Right ventricle myocardium superior (tissue), 1 donor: Measurements from ENCODE around the gene C1QTNF2. TPM values are rescaled to one million over a fixed set of nuclear protein-coding genes. Genes with fewer than 3 reads are reported as not detected.

Source experiments
- ATAC-seq: fragments of 200-7000 bp; cut with Tn5 transposase; one replicate; pipeline ENCODE4 v1.9.1; 2020; ENCODE audit warnings: mild to moderate bottlenecking; ENCODE audit not compliant: poor library complexity
- DNase-seq: peaks from one replicate; pipeline ENCODE4 v3.0.0-alpha.2; 2020
- intact Hi-C: fragments of 100-400 bp; cut with DNase I; formaldehyde crosslinking; loops from one replicate; pipeline ENCODE4 v1.11.2; 2022
- total RNA-seq: library from RNA; stranded (reverse); fragmentation: NEBNext Ultra II Directional; extraction: Animal tissue kit (Norgen Biotek cat#: 25700); gene quantifications from one replicate; pipeline ENCODE4 v1.2.1, GENCODE V29; 2021
- donor health status: DM: no; HTN: yes; CAD: no; lungs with severe emphysema.

Gene C1QTNF2
- total RNA-seq, 1 donor from 2014 or later, result 1.6 TPM

DNA sequence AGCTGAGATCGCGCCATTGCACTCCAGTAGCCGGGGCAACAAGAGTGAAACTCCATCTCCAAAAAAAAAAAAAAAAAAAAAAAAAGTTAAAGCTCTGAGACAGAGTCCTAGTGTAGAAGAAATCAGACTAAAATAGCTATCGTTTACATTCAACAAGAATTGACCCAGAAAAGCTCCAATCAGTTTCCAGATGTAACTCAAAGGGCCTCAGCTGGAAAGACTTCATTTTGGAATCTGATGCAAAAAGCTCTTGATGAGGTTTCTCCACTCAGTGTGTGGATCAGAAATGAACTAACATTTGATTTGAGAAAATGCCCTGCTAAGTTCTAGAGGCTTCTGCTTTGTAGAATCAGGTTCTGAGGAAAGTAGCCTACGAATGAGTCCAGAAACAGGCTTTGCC, 7.2 kb upstream of the C1QTNF2 start:
- no peak for DNase-seq
- intact Hi-C loops, result no loop called here
- ATAC-seq, result no peak

DNA sequence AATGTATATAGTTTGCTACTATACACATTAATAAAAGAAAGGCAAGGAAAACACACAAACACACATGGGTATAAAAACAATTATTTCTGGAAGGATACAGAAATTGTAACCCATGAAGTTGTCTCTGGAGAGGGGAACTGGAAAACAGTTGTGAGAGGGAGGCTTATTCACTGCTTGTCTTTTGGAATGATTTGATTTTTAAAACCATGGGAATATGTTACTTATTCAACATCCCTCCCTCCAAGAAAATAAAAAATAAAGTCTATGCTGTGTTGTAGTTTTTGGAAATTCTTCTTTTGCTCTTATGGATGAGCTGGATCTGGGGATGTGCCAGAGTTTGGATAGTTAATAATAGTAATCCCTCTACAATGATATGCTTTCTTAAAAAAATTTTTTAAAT, 6.0 kb upstream of the C1QTNF2 start:
- DNase-seq, result no peak
- intact Hi-C loops, result no loop called here
- no peak for ATAC-seq

GRCh38 chr5:160375701-160376100, 5.3 kb upstream of the C1QTNF2 start:
- intact Hi-C loops, result no loop called here
- no peak for ATAC-seq
- DNase-seq, result no peak

DNA sequence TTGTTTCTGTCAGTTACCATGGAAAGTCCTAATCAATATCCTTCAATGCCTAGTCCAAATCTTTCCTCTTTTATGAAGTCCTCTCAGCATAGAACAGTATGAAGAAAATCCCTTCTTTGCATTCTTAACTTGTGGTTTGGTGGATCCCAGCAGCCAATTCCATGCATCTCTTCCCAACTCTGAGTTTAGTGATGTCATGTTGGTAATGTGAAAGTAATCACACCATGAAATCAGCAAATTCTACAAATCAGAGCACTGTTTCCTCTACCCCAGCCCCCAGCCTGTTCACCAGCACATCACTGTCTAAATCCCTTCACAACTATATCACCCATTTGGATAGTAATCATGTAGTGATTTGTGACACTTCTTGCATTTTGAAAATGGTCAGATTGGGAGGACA, 4.7 kb upstream of the C1QTNF2 start:
- DNase-seq (no peak), ATAC-seq (no peak)
- intact Hi-C loops, result no loop called here

- no peak for DNase-seq
- no peak for ATAC-seq
- intact Hi-C loops, result no loop called here
Measured at GRCh38 chr5:160371294-160371693, 868 bp upstream of the C1QTNF2 start.

DNA sequence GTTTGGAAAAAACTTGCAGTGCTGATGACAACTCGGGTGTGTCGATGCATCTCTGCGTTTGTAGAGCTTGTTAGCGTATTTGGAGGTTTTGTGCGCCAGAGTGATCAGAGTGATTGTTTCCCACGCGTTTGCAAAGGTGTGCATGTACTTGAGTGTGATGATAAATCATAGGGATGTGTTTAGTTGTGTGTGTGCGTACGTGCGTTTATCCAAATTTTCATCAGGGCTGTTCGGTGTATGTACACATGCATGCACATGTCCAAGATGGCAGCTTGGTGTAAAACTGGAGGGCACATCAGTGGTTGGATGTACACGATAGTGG, 248 bp upstream of the C1QTNF2 start:
- no peak for DNase-seq
- ATAC-seq, result no peak
- intact Hi-C loops, result no loop called here

- no peak for DNase-seq
- no peak for ATAC-seq
- intact Hi-C loops, result no loop called here
Measured at GRCh38 chr5:160367885-160368284, 2.5 kb downstream of the C1QTNF2 start.

- ATAC-seq (no peak), DNase-seq (no peak)
- intact Hi-C loops, result no loop called here
Measured at GRCh38 chr5:160367261-160367660, 3.2 kb downstream of the C1QTNF2 start.

GRCh38 chr5:160366230-160366629, 4.2 kb downstream of the C1QTNF2 start:
- ATAC-seq (no peak), DNase-seq (no peak)
- intact Hi-C loops, result no loop called here

DNA sequence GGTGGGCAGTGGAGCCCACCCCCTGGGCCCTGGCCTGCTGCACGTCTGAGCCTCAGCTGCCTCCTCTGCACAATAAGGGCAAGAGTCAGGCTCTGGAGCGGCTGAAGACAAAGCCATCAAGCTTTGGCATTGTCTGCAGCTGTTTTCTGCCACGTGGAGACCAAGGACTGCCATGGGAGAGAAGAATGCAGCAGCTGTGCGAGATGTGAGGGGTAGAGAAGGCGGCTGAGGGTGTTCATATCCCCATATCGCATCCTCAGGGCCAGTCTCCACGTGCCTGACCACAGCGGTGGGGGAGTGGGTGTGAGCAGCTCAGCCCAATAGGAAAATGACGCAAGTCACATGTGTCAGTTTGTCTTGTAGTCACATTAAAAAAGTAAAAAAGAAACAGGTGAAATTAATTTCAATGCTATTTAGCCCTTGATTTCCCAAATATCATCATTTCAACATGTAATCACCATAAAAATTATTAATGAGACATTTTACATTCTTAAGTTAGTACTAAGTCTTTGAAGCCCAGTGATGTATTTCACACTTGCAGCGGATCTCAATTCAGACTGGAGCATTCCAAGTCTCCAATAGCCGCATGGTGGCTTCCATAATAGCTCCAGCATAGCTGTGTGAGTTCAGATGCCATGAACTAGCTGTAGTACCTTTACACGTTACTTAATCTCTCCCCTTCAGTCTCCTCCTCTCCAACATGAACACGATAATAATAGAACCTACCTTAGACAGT, 6.6 kb downstream of the C1QTNF2 start:
- DNase-seq (no peak), ATAC-seq (peak; percentile 13)
- intact Hi-C loops, result no loop called here

GRCh38 chr5:160363211-160363610, 7.2 kb downstream of the C1QTNF2 start:
- DNase-seq, result no peak
- peak; percentile 46 for ATAC-seq
- intact Hi-C loops, result no loop called here

- no peak for ATAC-seq
- no peak for DNase-seq
- intact Hi-C loops, result no loop called here
Measured at GRCh38 chr5:160361624-160362228, 8.7 kb downstream of the C1QTNF2 start.

GRCh38 chr5:160360310-160360709, 10.1 kb downstream of the C1QTNF2 start:
- ATAC-seq, result no peak
- no peak for DNase-seq

DNA sequence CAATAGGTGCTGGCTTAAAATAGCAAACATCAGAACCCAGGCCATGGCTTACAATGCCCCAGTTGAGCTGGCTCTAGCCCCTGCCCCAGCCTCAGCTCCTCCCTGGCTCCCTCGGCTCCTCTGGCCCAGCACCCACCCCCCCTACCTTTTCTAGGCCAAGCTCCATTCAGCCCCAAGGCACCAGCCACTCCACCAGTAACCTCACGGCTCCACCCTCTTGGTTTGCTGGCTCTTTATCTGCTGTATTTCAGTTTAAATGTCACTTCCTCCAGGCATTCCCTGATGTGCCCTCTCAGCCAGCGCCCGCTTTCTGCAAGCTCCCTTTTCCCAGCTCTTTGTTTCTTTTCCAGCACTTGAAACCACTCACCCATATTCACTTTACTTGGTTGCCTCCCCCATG, 10.6 kb downstream of the C1QTNF2 start:
- DNase-seq (no peak), ATAC-seq (no peak)
- intact Hi-C loops, result no loop called here

More at GRCh38 chr5:160360310-160360709, 10.1 kb downstream of the C1QTNF2 start:
- intact Hi-C loops, result no loop called here

GRCh38 chr5:160359242-160359641, 11.2 kb downstream of the C1QTNF2 start:
- DNase-seq (no peak), ATAC-seq (no peak)
- intact Hi-C loops, result no loop called here

- peak; percentile 85 for ATAC-seq
Measured at GRCh38 chr5:160357861-160358411, 12.5 kb downstream of the C1QTNF2 start.

DNA sequence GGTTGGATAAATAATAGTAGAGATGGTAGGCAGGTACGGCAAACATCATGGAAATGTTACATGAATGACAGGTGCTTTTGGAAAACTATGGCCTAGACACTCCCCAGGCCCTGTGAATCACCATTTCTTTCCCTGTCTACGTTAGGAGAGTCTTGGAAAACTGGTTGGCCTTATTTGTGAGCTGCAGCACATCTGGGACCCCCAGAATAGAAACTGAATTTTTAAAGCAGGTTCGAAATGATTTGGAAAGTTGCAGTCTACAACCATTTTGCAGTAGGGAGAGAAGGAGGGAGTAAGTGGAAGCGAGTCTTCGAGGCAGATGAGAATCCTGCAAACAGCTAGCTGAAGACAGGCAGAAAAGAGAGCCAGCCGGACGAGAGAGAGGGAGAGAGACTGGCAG, 13.0 kb downstream of the C1QTNF2 start:
- intact Hi-C loops, result no loop called here
- peak; percentile 18 for ATAC-seq
- no peak for DNase-seq

More at GRCh38 chr5:160357861-160358411, 12.5 kb downstream of the C1QTNF2 start:
- DNase-seq, result peak; percentile 52
- intact Hi-C loops, result no loop called here

DNA sequence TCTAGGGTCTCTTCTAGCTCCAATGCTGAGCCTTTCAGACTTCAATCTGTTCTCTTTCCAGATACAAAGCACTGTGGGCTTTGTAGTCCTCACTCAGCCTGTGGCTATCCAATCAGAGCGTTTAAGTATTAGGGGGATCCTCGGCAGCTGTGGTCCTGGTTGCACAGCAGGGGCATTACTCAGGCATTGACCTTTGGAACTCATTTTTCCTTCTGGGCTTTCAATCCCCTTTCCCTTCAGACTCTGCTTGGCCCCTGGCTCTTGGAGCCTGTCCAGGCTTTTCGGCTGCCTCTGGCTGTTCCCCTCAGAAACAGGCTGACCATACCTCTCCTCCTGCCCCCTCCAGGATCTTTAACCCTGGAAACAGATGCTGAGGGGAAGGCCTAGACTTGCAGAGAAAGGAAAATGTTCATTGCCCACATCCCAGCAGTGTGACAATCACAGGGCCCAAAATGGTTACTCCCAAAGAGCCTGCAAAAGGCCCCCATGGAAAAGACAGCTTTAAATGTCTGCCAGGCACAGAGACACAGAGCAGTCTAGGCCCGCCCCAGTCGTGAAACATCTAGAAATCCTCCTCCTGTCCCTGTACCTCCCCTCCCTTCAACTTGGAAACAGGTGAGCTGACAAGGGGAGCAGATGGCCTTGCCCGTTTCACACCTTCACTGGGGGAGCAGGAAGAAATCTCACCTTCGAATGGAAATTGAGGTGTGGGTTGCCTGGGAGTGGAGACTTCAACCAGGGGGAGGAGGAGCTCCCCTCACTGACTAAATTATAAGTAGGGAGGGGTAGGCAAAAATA, 13.7 kb downstream of the C1QTNF2 start:
- DNase-seq (no peak), ATAC-seq (no peak)
- intact Hi-C loops, result no loop called here

GRCh38 chr5:160354666-160355065, 15.8 kb downstream of the C1QTNF2 start:
- DNase-seq (no peak), ATAC-seq (no peak)
- intact Hi-C loops, result no loop called here

GRCh38 chr5:160353379-160353778, 17.0 kb downstream of the C1QTNF2 start:
- ATAC-seq (peak; percentile 63), DNase-seq (peak; percentile 66)
- intact Hi-C loops, result no loop called here
